Activated CD4-positive, alpha-beta T cell treated with anti-CD3 and anti-CD28 coated beads, Interleukin-2, amount 50 U/mL, for 1 hour (primary cell): Measurements from ENCODE around the gene TMPRSS15.

Experiments used
- DNase-seq: peaks from one replicate; pipeline ENCODE4 v3.0.0-alpha.2; 2020

TMPRSS15 gene

DNA sequence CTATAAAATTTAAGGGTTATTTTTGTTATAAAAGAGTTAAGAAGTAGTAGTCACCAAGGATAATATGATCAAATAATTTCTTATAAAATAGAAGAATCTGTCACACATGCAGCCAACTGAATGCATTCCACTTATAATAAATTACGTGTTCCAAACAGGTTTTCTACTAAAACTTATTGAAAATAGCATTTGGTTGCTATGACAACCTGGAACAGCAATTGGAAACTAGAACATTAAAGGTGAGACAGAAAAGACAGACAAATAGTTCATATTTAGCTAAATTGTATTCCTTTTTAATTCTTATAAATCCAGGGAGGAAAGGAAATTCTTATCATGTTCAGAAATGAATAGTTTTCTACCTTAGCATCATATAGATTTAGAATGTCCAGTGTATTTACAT lies 168.0 kb downstream of the TMPRSS15 start:
- DNase-seq = no peak

DNA sequence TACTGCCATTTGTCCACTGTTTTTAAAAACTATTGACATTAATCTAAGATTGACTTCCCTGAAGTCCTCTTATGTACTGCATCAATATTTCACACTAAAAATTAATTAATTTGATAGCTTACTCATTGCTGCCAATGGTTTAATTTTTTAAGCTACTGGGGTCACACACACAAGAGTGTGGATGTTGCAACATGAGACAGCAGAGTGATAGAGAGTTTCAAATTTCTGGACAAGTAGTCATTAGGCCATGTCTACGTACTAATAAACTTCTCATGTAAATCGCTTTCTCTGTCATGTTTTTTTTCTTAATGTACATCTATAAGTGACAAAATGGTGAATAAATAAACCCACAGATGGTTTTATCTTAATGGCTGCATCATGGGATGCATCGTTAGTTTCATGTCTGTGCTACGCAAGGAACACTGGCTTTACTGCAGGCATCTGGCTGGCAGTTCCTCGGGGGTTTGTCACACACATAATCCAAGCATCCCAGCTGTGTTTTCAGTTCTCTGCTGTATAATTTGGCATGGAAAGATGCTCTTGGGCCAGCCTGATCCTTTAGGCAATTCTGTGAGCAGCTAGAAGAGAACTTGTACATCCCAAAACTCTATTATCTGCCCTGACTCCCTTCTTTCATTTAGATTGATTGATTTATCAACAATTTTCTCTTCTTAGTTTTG lies 175.4 kb downstream of the TMPRSS15 start:
- DNase-seq = no peak

DNA sequence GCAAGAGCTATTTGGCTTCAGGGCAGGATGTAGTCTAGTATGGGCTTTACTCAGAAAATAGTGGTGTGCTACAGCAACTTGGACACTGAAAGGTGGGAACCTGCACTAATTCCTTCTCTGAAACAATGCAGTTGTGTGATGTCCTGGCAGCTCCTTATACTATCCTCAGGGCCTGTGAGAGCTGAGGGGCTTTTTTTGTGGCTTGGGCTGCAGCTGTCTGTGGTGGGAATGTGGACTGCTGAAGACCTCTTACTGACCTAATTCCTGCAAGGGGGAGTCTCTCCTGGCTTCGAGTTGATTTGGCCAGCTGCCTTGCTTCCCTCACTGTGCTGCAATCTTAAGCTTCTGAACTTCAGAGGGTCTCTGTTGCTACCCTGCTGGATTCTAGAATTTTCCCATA lies 181.2 kb downstream of the TMPRSS15 start:
- no peak for DNase-seq

DNA sequence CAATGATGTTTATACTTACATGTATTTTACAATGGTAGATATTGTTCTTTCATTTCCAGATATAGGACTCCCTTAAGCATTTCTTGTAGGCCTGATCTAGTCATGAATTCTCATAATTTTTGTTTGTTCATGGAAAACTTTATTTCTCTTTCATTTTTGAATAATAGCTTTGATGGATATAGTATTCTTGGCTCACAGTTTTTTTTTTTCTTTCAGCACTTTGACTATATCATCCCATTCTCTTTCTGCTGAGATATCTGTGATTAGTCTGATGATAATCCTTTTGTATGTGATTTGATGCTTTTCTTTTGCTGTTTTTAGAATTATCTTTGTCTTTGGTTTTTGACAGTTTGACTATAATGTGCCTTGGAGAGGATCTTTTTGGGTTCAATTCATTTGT lies 183.1 kb downstream of the TMPRSS15 start:
- no peak for DNase-seq
